ENCODE results near the gene RPRD2. TPM values are rescaled to one million over a fixed set of nuclear protein-coding genes. Genes with fewer than 3 reads are reported as not detected.

RPRD2 gene
- total and polyA plus RNA-seq, 2 donors (not counting 1 experiment from before 2014, with no cell fraction given), result 16.6 to 49.1 TPM

DNA sequence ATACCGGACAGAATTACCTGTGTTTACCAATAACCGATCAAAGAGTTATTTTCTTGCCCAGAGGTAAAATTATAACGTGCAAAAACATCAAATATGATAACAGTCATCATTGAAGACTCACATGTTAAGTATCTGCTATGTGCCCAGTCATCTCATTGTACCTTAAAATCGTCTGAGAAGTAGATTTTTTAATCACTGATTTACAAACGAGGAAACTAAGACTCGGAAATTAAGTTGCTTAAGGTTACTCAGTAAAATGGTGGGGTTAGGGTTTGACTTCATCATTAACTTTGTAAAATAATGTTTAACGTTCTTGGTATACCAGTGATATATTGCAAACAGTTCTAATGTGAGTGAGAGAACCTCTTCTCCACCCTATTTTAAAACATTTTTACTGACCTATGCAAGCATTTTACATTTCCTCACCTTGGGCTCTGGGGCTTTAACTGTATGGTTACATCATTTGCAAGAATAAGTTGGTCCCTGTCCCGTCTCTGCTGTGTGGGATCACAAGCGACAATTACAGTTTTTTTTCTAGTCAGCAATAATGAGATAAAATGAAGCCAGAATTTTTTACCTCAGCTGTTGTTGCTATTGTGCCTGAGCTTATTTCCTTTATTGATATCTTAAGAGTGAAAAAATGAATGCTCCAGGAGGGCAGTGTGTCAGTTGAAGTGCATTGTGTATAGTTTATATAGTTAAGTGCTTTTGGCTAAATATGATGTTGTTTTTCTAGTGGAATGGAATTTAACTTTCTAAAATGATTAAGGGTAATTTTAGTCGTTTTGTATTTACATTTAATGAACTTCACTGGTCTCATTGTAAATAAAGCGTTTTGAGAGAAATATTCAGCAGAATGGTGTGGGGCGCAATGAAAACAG lies 2.7 kb downstream of the RPRD2 start:
- H3K4me1 Mint-ChIP-seq, result peaks cover 42% of the 10 kb centered on the region
- H4K20me1 ChIP-seq (ENCODE audit: control insufficient read depth, insufficient read depth, low read length, poor library complexity, severe bottlenecking), result no peaks in the 10 kb centered on the region
- peak; percentile 20 for DNase-seq
- ChIA-PET POLR2A (interaction anchor here (0.6 kb wide), 1 partner anchor 26 kb away, joined by 4 read pairs; no protein-coding TSS in a partner anchor), CTCF (no interaction called here)
- no peaks in the 10 kb centered on the region for H3K9me3 Mint-ChIP-seq (ENCODE audit: insufficient read depth)
- peak overlapping the region; percentile 80 for H3K4me2 ChIP-seq (replicated peaks; ENCODE audit: low read depth, low read length, poor library complexity, severe bottlenecking)
- H3K27me3 Mint-ChIP-seq, result no peaks in the 10 kb centered on the region
- H3K9me3 ChIP-seq (ENCODE audit: control extremely low read depth in 1 of 3, control insufficient read depth in 2 of 3, insufficient read depth in 1 of 3, low read length in 2 of 3), result peaks cover 0 to 5% (median 4%) of the 10 kb centered on the region in 3 donors
- peak overlapping the region; percentile 99 for H3K4me3 Mint-ChIP-seq
- H2AFZ ChIP-seq (ENCODE audit: insufficient read depth, low read depth, low read length, poor library complexity, severe bottlenecking), result peak overlapping the region; percentile 92
- TF ChIP-seq EZH2 (IDR thresholded peaks at IDR 0.05; ENCODE audit: borderline replicate concordance, insufficient read depth, low read depth, low read length, poor library complexity, severe bottlenecking), result no peak
- TF ChIP-seq, protein P1, sequence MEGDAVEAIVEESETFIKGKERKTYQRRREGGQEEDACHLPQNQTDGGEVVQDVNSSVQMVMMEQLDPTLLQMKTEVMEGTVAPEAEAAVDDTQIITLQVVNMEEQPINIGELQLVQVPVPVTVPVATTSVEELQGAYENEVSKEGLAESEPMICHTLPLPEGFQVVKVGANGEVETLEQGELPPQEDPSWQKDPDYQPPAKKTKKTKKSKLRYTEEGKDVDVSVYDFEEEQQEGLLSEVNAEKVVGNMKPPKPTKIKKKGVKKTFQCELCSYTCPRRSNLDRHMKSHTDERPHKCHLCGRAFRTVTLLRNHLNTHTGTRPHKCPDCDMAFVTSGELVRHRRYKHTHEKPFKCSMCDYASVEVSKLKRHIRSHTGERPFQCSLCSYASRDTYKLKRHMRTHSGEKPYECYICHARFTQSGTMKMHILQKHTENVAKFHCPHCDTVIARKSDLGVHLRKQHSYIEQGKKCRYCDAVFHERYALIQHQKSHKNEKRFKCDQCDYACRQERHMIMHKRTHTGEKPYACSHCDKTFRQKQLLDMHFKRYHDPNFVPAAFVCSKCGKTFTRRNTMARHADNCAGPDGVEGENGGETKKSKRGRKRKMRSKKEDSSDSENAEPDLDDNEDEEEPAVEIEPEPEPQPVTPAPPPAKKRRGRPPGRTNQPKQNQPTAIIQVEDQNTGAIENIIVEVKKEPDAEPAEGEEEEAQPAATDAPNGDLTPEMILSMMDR (IDR thresholded peaks at IDR 0.05), result no peak
- ATAC-seq (ENCODE audit: low read depth), result no peak
- peaks cover 73% of the 10 kb centered on the region for H3K79me2 ChIP-seq (ENCODE audit: control insufficient read depth, insufficient read depth, low read length)
- 20% methylated on average over 2 of the region's 12 CpGs for WGBS (ENCODE audit: insufficient coverage)
- peak overlapping the region; percentile 84 for H3K9ac ChIP-seq (ENCODE audit: low read length)
- peak overlapping the region; percentile 99 for H3K27ac Mint-ChIP-seq
- peak overlapping the region in 1 of 2 donors; percentile 87 for H3K27ac ChIP-seq (ENCODE audit: low read length in 2 of 2)
- intact Hi-C loops (cut with micrococcal nuclease), result loop anchor here (5.0 kb wide), 1 partner anchor 294 kb away; no protein-coding TSS in a partner anchor
- no peaks in the 10 kb centered on the region for H3K27me3 ChIP-seq (replicated peaks in 1 of 4; ENCODE audit: control extremely low read depth in 1 of 4, control insufficient read depth in 3 of 4, insufficient read depth in 4 of 4, low read length in 3 of 4)
- H3K4me3 ChIP-seq (ENCODE audit: control extremely low read depth in 1 of 5, extremely low read depth in 1 of 5, insufficient read depth in 1 of 5, low read depth in 2 of 5, low read length in 4 of 5), result peak overlapping the region; percentile 74 to 99 (median 90)
- peaks cover 24 to 29% of the 10 kb centered on the region in 2 donors for H3K4me1 ChIP-seq (ENCODE audit: control insufficient read depth in 2 of 2, insufficient read depth in 2 of 2, low read length in 2 of 2)
- no peaks in the 10 kb centered on the region for H3K36me3 ChIP-seq (replicated peaks in 1 of 2; ENCODE audit: control extremely low read depth in 1 of 2, control insufficient read depth in 1 of 2, extremely low read depth in 1 of 2, insufficient read depth in 2 of 2, low read length in 1 of 2)

GRCh38 chr1:150371110-150371509 lies 7.2 kb downstream of the RPRD2 start:
- Histone ChIP-seq H3K4me2 (replicated peaks; ENCODE audit: low read depth, low read length, poor library complexity, severe bottlenecking) (no peak overlapping the region), H3K4me1 (ENCODE audit: control insufficient read depth in 2 of 2, insufficient read depth in 2 of 2, low read length in 2 of 2) (peaks cover 20 to 32% of the 10 kb centered on the region in 2 donors), H3K9ac (ENCODE audit: low read length) (no peak overlapping the region), H3K27ac (ENCODE audit: low read length in 2 of 2) (no peak overlapping the region), H4K20me1 (ENCODE audit: control insufficient read depth, insufficient read depth, low read length, poor library complexity, severe bottlenecking) (peaks cover 23% of the 10 kb centered on the region), H3K36me3 (replicated peaks in 1 of 2; ENCODE audit: control extremely low read depth in 1 of 2, control insufficient read depth in 1 of 2, extremely low read depth in 1 of 2, insufficient read depth in 2 of 2, low read length in 1 of 2) (no peaks in the 10 kb centered on the region), H3K79me2 (ENCODE audit: control insufficient read depth, insufficient read depth, low read length) (peaks cover 99% of the 10 kb centered on the region), H3K9me3 (ENCODE audit: control extremely low read depth in 1 of 3, control insufficient read depth in 2 of 3, insufficient read depth in 1 of 3, low read length in 2 of 3) (no peaks in the 10 kb centered on the region), H3K4me3 (ENCODE audit: control extremely low read depth in 1 of 5, extremely low read depth in 1 of 5, insufficient read depth in 1 of 5, low read depth in 2 of 5, low read length in 4 of 5) (no peak overlapping the region), H2AFZ (ENCODE audit: insufficient read depth, low read depth, low read length, poor library complexity, severe bottlenecking) (no peak overlapping the region), H3K27me3 (replicated peaks in 1 of 4; ENCODE audit: control extremely low read depth in 1 of 4, control insufficient read depth in 3 of 4, insufficient read depth in 4 of 4, low read length in 3 of 4) (no peaks in the 10 kb centered on the region)
- WGBS (ENCODE audit: insufficient coverage), result 85% methylated on average over 4 of the region's 8 CpGs
- TF ChIP-seq, protein P1 (IDR thresholded peaks at IDR 0.05), result no peak
- TF ChIP-seq EZH2 (IDR thresholded peaks at IDR 0.05; ENCODE audit: borderline replicate concordance, insufficient read depth, low read depth, low read length, poor library complexity, severe bottlenecking), result no peak
- Mint-ChIP-seq H3K9me3 (ENCODE audit: insufficient read depth) (no peaks in the 10 kb centered on the region), H3K4me3 (no peak overlapping the region), H3K4me1 (peaks cover 62% of the 10 kb centered on the region), H3K27ac (no peak overlapping the region), H3K27me3 (no peaks in the 10 kb centered on the region)
- POLR2A ChIA-PET, result interaction anchor here (0.7 kb wide), 1 partner anchor 728 kb away, joined by 6 read pairs; no protein-coding TSS in a partner anchor
- CTCF ChIA-PET, result interaction anchor here (1.6 kb wide), 1 partner anchor 158 kb away, joined by 3 read pairs; no protein-coding TSS in a partner anchor
- ATAC-seq (ENCODE audit: low read depth), result no peak
- intact Hi-C loops (cut with micrococcal nuclease), result no loop called here
- DNase-seq, result no peak
